CD4-positive, alpha-beta T cell (primary cell): Measurements from ENCODE around the gene REPIN1. TPM values are rescaled to one million over a fixed set of nuclear protein-coding genes. Genes with fewer than 3 reads are reported as not detected.

Experiments used
- ATAC-seq: fragments of 200-7000 bp; cut with Tn5 transposase; one replicate; pipeline ENCODE4 v1.10.0; 2022; ENCODE audit warnings: mild to moderate bottlenecking; ENCODE audit not compliant: poor library complexity
- CTCF ChIA-PET: fragments of 350-600 bp; sonication (Branson Sonifier 250); formaldehyde crosslinking; loops from one replicate; lab custom pipeline; 2021; ENCODE audit warnings: antibody characterized with exemption, inconsistent platforms; lab: Charles Lee
- POLR2A ChIA-PET: fragments of 350-600 bp; sonication (Branson Sonifier 250); formaldehyde crosslinking; loops from one replicate; lab custom pipeline; 2021; ENCODE audit warnings: antibody characterized with exemption, inconsistent platforms; lab: Charles Lee
- DNase-seq, 14 experiments: peaks; one replicate each; pipeline ENCODE4 v3.0.0-alpha.2; 2013 to 2020; ENCODE audit warnings: mixed read lengths in 2 of 14
- H3K27ac ChIP-seq, 2 donors: one replicate each; pipeline versions ENCODE4 v1.5.1 to v1.7.0; 2013; ENCODE audit warnings: low read length in 2 of 2, low read depth in 1 of 2, mild to moderate bottlenecking in 1 of 2
- H3K27me3 ChIP-seq, 2 experiments: 1 replicate in 1 of 2; 2 replicates in 1 of 2; pipeline versions ENCODE4 v1.6.1 to v1.7.0; 2013; ENCODE audit warnings: low read length in 2 of 2, control low read depth in 1 of 2, mild to moderate bottlenecking in 1 of 2, moderate library complexity in 1 of 2; ENCODE audit not compliant: insufficient read depth in 2 of 2, control insufficient read depth in 1 of 2
- H3K36me3 ChIP-seq: one replicate; pipeline ENCODE4 v1.6.1; 2013; ENCODE audit warnings: low read length, control low read depth; ENCODE audit not compliant: insufficient read depth
- H3K4me1 ChIP-seq: one replicate; pipeline ENCODE4 v1.6.1; 2013; ENCODE audit warnings: low read length, control low read depth; ENCODE audit not compliant: insufficient read depth
- H3K4me3 ChIP-seq: one replicate; pipeline ENCODE4 v1.5.1; 2013; ENCODE audit warnings: mild to moderate bottlenecking, low read length, moderate library complexity
- H3K9me3 ChIP-seq, 2 experiments: 1 replicate in 1 of 2; 2 replicates in 1 of 2; pipeline versions ENCODE4 v1.6.1 to v1.7.0; 2013; ENCODE audit warnings: low read length in 2 of 2, mild to moderate bottlenecking in 2 of 2, control low read depth in 1 of 2, moderate library complexity in 1 of 2; ENCODE audit not compliant: control insufficient read depth in 1 of 2, insufficient read depth in 1 of 2
- H3K27ac Mint-ChIP-seq: one replicate; pipeline ENCODE4 v1.8.0; 2020; ENCODE audit warnings: mixed read lengths
- H3K27me3 Mint-ChIP-seq: one replicate; pipeline ENCODE4 v1.8.0; 2021; ENCODE audit warnings: mixed read lengths
- H3K36me3 Mint-ChIP-seq: one replicate; pipeline ENCODE4 v1.8.0; 2021; ENCODE audit warnings: low read depth, mixed read lengths
- H3K4me1 Mint-ChIP-seq: one replicate; pipeline ENCODE4 v1.8.0; 2021; ENCODE audit warnings: low read depth, mixed read lengths
- H3K4me3 Mint-ChIP-seq: one replicate; pipeline ENCODE4 v1.8.0; 2020; ENCODE audit warnings: mild to moderate bottlenecking, mixed read lengths
- H3K9me3 Mint-ChIP-seq: one replicate; pipeline ENCODE4 v1.8.0; 2020; ENCODE audit warnings: mixed read lengths
- CTCF ChIP-seq: fragments of 200-600 bp; IDR thresholded peaks from one replicate; pipeline ENCODE4 v1.8.0; 2022; ENCODE audit warnings: antibody characterized with exemption, mild to moderate bottlenecking
- intact Hi-C, 2 experiments: fragments of 100-400 bp; cut with DNase I in 1 of 2; cut with micrococcal nuclease in 1 of 2; formaldehyde crosslinking; loops; one replicate each; pipeline versions ENCODE4 v1.15.1 to v1.9.0; 2023 to 2025; cut with DNase I, micrococcal nuclease
- total RNA-seq, 174 experiments: library from RNA in 2 of 174; stranded (reverse) in 2 of 174; gene quantifications; one replicate each; pipeline ENCODE4 v1.2.3 and lab custom pipeline; 2021 to 2026

Gene REPIN1
- total RNA-seq, 2 experiments from 2014 or later = 58.2 to 59.8 TPM

- peak overlapping the region; percentile 49 for H3K4me3 Mint-ChIP-seq
- Histone ChIP-seq H3K27ac (peak overlapping the region in 1 of 2 donors; percentile 6), H3K9me3 (no peaks in the 10 kb centered on the region), H3K36me3 (peaks cover 27% of the 10 kb centered on the region), H3K27me3 (no peaks in the 10 kb centered on the region), H3K4me1 (peaks cover 32% of the 10 kb centered on the region), H3K4me3 (no peak overlapping the region)
- ATAC-seq (no peak), DNase-seq (peak in 1 of 14 experiments; percentile 21)
- peak overlapping the region; percentile 81 for H3K27ac Mint-ChIP-seq
- ChIA-PET POLR2A (no interaction called here), CTCF (interaction anchor here (0.6 kb wide), 1 partner anchor 18 kb away, joined by 3 read pairs; no protein-coding TSS in a partner anchor)
- no peaks in the 10 kb centered on the region for H3K27me3 Mint-ChIP-seq
- H3K36me3 Mint-ChIP-seq = peaks cover 51% of the 10 kb centered on the region
- no peak for TF ChIP-seq CTCF
- intact Hi-C loops = no loop called here
- peaks cover 28% of the 10 kb centered on the region for H3K4me1 Mint-ChIP-seq
- H3K9me3 Mint-ChIP-seq = no peaks in the 10 kb centered on the region
Measured at GRCh38 chr7:150408393-150409299, 40.0 kb downstream of the REPIN1 start.

- CTCF ChIA-PET = no interaction called here
- peaks cover 24% of the 10 kb centered on the region for H3K4me1 ChIP-seq
- H3K36me3 Mint-ChIP-seq = peaks cover 51% of the 10 kb centered on the region
Measured at GRCh38 chr7:150409300-150410030, 40.8 kb downstream of the REPIN1 start.

More at GRCh38 chr7:150409300-150410030, 40.8 kb downstream of the REPIN1 start:
- H3K9me3 Mint-ChIP-seq = no peaks in the 10 kb centered on the region
- intact Hi-C loops = loop anchor here in 1 of 2 experiments (5.0 kb wide), 1 partner anchor 872 kb away; no protein-coding TSS in a partner anchor
- Histone ChIP-seq H3K27me3 (no peaks in the 10 kb centered on the region), H3K36me3 (peaks cover 27% of the 10 kb centered on the region), H3K9me3 (no peaks in the 10 kb centered on the region), H3K27ac (peak overlapping the region in 1 of 2 donors; percentile 6), H3K4me3 (no peak overlapping the region)
- peaks cover 23% of the 10 kb centered on the region for H3K4me1 Mint-ChIP-seq
- ATAC-seq = no peak
- DNase-seq = no peak
- H3K27ac Mint-ChIP-seq = peak overlapping the region; percentile 81
- no peak overlapping the region for H3K4me3 Mint-ChIP-seq
- no peak for TF ChIP-seq CTCF
- POLR2A ChIA-PET = no interaction called here
- H3K27me3 Mint-ChIP-seq = no peaks in the 10 kb centered on the region
